SK-N-SH (cell line): Measurements from ENCODE around the gene TSSC4.

Source experiments
- CHD2 ChIP-seq: fragments of 150-350 bp; IDR thresholded peaks from 2 replicates; pipeline ENCODE4 v1.6.1; 2018; ENCODE audit warnings: low read length; ENCODE audit not compliant: partially characterized antibody
- EP300 ChIP-seq, 2 experiments: IDR thresholded peaks; 2 replicates each; pipeline versions ENCODE4 v1.4.0 to v1.6.1; 2012; ENCODE audit warnings: borderline replicate concordance in 1 of 2, low read depth in 1 of 2, low read length in 1 of 2
- EZH2phosphoT487 ChIP-seq: fragments of 200-600 bp; sonication (generic); IDR thresholded peaks from 2 replicates; pipeline ENCODE4 v1.6.1; 2017; ENCODE audit warnings: low read depth, mixed run types, mild to moderate bottlenecking, antibody characterized with exemption, moderate library complexity, borderline replicate concordance
- FOXJ3 ChIP-seq: sonication (generic); formaldehyde crosslinking; IDR thresholded peaks from 2 replicates; pipeline ENCODE4 v1.5.1; 2020; ENCODE audit warnings: mild to moderate bottlenecking, missing genetic modification reagents
- GABPA ChIP-seq: IDR thresholded peaks from 2 replicates; pipeline ENCODE4 v1.4.0; 2012; ENCODE audit warnings: low read depth, mild to moderate bottlenecking
- MXI1 ChIP-seq: IDR thresholded peaks from 2 replicates; pipeline ENCODE4 v1.6.1; 2012; ENCODE audit warnings: mild to moderate bottlenecking, low read depth, low read length, improper control_type of control experiment
- POLR2AphosphoS5 ChIP-seq: IDR thresholded peaks from 2 replicates; pipeline ENCODE4 v1.6.1; 2012; ENCODE audit warnings: low read depth, low read length
- RAD21 ChIP-seq: IDR thresholded peaks from 2 replicates; pipeline ENCODE4 v1.6.1; 2012; ENCODE audit warnings: mild to moderate bottlenecking, low read length
- RFX5 ChIP-seq: IDR thresholded peaks from 2 replicates; pipeline ENCODE4 v1.6.1; 2012; ENCODE audit warnings: mild to moderate bottlenecking, improper control_type of control experiment, low read length
- TAF1 ChIP-seq: IDR thresholded peaks from 2 replicates; pipeline ENCODE4 v1.6.1; 2012; ENCODE audit warnings: low read depth, mild to moderate bottlenecking, low read length, moderate library complexity, borderline replicate concordance
- TF ChIP-seq, protein P1 (sequence below): fragments of 200-600 bp; sonication (generic); IDR thresholded peaks from 2 replicates; pipeline ENCODE4 v1.6.1; 2017; ENCODE audit warnings: antibody characterized with exemption, mild to moderate bottlenecking, moderate library complexity
- TF ChIP-seq, protein P2 (sequence below): IDR thresholded peaks from 2 replicates; pipeline ENCODE4 v1.4.0; 2012; ENCODE audit warnings: low read depth, borderline replicate concordance
- TF ChIP-seq, protein P3 (sequence below): IDR thresholded peaks from 2 replicates; pipeline ENCODE4 v1.4.0; 2012; ENCODE audit warnings: low read depth

DNA sequence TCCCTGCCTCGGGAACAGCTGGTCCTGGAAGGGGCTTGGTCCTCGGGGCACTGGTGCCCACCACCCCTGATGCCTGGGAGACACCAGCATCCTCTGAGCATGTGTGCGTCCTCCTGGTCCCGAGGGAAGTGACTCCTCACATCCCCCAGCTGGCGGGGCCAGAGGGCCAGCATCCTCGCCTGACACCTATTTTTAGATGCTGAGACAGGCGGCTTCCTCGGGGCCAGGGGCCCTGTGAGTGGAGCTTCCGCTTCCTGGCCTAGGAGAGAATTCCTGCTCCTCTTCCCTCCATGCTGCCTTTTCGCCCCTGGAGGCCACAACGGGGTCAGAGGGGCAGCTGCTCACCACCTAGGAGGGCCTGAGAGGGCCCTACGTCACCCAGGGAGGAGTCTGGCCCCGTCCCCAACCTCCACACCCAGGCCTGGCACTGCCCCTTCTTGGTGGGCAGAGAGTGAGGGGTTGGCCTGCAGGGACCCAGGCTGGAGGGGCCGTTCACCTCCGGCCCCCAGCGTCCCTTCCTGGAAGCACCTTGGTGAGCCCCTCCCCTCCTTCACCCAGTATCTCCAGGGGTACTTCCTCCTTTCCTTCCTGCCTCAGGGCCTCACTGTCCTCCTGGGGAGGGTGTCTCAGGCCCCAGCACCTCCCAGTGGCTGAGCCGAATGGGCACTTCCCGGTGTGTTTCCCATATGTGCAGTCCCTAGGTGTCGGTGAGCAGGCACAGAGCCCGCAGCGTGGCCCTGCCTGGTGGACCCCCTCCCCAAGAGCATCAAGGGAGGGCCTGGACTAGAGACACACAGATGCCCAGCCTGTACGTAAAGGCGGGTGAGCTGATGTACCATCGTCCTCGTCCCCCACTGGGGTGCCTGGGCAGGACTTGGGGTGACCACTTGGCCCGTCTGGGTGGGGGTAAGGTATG lies 17.4 kb upstream of the TSSC4 start:
- TF ChIP-seq, protein P1, sequence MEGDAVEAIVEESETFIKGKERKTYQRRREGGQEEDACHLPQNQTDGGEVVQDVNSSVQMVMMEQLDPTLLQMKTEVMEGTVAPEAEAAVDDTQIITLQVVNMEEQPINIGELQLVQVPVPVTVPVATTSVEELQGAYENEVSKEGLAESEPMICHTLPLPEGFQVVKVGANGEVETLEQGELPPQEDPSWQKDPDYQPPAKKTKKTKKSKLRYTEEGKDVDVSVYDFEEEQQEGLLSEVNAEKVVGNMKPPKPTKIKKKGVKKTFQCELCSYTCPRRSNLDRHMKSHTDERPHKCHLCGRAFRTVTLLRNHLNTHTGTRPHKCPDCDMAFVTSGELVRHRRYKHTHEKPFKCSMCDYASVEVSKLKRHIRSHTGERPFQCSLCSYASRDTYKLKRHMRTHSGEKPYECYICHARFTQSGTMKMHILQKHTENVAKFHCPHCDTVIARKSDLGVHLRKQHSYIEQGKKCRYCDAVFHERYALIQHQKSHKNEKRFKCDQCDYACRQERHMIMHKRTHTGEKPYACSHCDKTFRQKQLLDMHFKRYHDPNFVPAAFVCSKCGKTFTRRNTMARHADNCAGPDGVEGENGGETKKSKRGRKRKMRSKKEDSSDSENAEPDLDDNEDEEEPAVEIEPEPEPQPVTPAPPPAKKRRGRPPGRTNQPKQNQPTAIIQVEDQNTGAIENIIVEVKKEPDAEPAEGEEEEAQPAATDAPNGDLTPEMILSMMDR = no peak
- TF ChIP-seq EP300 (IDR thresholded peaks at IDR 0.05; ENCODE audit: borderline replicate concordance in 1 of 2, low read depth in 1 of 2, low read length in 1 of 2) = no peak
- TF ChIP-seq GABPA = no peak
- TF ChIP-seq, protein P2, sequence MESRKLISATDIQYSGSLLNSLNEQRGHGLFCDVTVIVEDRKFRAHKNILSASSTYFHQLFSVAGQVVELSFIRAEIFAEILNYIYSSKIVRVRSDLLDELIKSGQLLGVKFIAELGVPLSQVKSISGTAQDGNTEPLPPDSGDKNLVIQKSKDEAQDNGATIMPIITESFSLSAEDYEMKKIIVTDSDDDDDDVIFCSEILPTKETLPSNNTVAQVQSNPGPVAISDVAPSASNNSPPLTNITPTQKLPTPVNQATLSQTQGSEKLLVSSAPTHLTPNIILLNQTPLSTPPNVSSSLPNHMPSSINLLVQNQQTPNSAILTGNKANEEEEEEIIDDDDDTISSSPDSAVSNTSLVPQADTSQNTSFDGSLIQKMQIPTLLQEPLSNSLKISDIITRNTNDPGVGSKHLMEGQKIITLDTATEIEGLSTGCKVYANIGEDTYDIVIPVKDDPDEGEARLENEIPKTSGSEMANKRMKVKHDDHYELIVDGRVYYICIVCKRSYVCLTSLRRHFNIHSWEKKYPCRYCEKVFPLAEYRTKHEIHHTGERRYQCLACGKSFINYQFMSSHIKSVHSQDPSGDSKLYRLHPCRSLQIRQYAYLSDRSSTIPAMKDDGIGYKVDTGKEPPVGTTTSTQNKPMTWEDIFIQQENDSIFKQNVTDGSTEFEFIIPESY = no peak
- no peak for TF ChIP-seq EZH2phosphoT487
- TF ChIP-seq TAF1 = no peak
- no peak for TF ChIP-seq RFX5
- TF ChIP-seq, protein P3, sequence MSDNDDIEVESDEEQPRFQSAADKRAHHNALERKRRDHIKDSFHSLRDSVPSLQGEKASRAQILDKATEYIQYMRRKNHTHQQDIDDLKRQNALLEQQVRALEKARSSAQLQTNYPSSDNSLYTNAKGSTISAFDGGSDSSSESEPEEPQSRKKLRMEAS = no peak
- no peak for TF ChIP-seq POLR2AphosphoS5
- no peak for TF ChIP-seq FOXJ3 (CRISPR knock-in tag)
- no peak for TF ChIP-seq RAD21
- no peak for TF ChIP-seq MXI1
- TF ChIP-seq CHD2 = no peak
